HG03045 (cell line): ENCODE data around the gene ZNF438.
"Not testable (repeated sequence)": the region's sequence is repeated elsewhere in the genome, so short reads cannot be mapped to it uniquely, and the experiment has no call there.

ENCODE experiments used
- ATAC-seq: cut with Tn5 transposase; IDR thresholded peaks from one replicate; pipeline ENCODE4 v1.9.1; 2021; ENCODE audit warnings: mild to moderate bottlenecking, moderate library complexity; ENCODE audit not compliant: unreplicated experiment

The ZNF438 gene

GRCh38 chr10:30949218-30949617 is 82.4 kb downstream of the ZNF438 start:
- not testable (repeated sequence) for ATAC-seq

GRCh38 chr10:30944005-30944404 is 87.7 kb downstream of the ZNF438 start:
- no peak for ATAC-seq

GRCh38 chr10:30943451-30943850 is 88.2 kb downstream of the ZNF438 start:
- no peak for ATAC-seq

- no peak for ATAC-seq
Observed at GRCh38 chr10:30940256-30940655, 91.4 kb downstream of the ZNF438 start.

- ATAC-seq = no peak
Observed at GRCh38 chr10:30939643-30940251, 91.9 kb downstream of the ZNF438 start.

- no peak for ATAC-seq
Observed at GRCh38 chr10:30935078-30935477, 96.6 kb downstream of the ZNF438 start.

- no peak for ATAC-seq
Observed at GRCh38 chr10:30931094-30931493, 100.6 kb downstream of the ZNF438 start.

- no peak for ATAC-seq
Observed at GRCh38 chr10:30929901-30930520, 101.7 kb downstream of the ZNF438 start.

GRCh38 chr10:30929311-30929729 is 102.3 kb downstream of the ZNF438 start:
- peak; percentile 22 for ATAC-seq

GRCh38 chr10:30928742-30929141 is 102.9 kb downstream of the ZNF438 start:
- ATAC-seq = peak; percentile 67

GRCh38 chr10:30918651-30919050 is 113.0 kb downstream of the ZNF438 start:
- ATAC-seq = no peak

- no peak for ATAC-seq
Observed at GRCh38 chr10:30917789-30918188, 113.9 kb downstream of the ZNF438 start.

GRCh38 chr10:30917067-30917466 is 114.6 kb downstream of the ZNF438 start:
- no peak for ATAC-seq

GRCh38 chr10:30915146-30915545 is 116.5 kb downstream of the ZNF438 start:
- no peak for ATAC-seq

- no peak for ATAC-seq
Observed at GRCh38 chr10:30911303-30911863, 120.3 kb downstream of the ZNF438 start.

- ATAC-seq = no peak
Observed at GRCh38 chr10:30903397-30904138, 128.1 kb downstream of the ZNF438 start.

- ATAC-seq = no peak
Observed at GRCh38 chr10:30902621-30903396, 128.9 kb downstream of the ZNF438 start.

GRCh38 chr10:30901487-30901886 is 130.2 kb downstream of the ZNF438 start:
- ATAC-seq = not testable (repeated sequence)

GRCh38 chr10:30898964-30899363 is 132.7 kb downstream of the ZNF438 start:
- no peak for ATAC-seq

GRCh38 chr10:30897547-30897946 is 134.1 kb downstream of the ZNF438 start:
- ATAC-seq = no peak

- no peak for ATAC-seq
Observed at GRCh38 chr10:30897048-30897447, 134.6 kb downstream of the ZNF438 start.
